ENCODE measurements around the gene GALNT17.

The GALNT17 gene

DNA sequence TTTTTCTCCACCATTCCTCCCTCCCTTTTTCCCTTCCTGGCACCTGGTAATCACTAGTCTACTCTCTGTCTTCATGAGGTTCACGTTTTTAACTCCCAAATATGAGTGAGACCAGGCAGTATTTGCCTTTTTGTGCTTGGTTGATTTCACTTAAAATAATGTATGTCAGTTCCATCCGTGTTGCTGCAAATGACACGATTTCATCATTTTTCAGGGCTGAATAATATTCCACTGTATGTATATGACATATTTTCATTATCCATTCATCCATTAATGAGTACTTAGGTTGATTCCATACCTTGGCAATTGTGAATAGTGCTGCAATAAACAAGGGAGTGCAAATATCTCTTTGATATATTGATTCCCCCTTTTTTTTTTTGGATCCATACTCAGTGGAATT is 25.8 kb downstream of the GALNT17 start:
- Histone ChIP-seq H3K27ac (ENCODE audit: extremely low read depth, low read depth, low read length) (no peak overlapping the region), H3K4me1 (ENCODE audit: control insufficient read depth, insufficient read depth, low read length) (no peaks in the 10 kb centered on the region), H3K9me3 (ENCODE audit: control insufficient read depth, insufficient read depth, low read depth, low read length) (no peaks in the 10 kb centered on the region), H3K4me3 (ENCODE audit: low read depth, low read length) (no peak overlapping the region), H3K36me3 (ENCODE audit: control insufficient read depth in 2 of 2, insufficient read depth in 1 of 2, low read length in 2 of 2) (no peaks in the 10 kb centered on the region)
- CTCF ChIA-PET = no interaction called here
- TF ChIP-seq, protein P1, sequence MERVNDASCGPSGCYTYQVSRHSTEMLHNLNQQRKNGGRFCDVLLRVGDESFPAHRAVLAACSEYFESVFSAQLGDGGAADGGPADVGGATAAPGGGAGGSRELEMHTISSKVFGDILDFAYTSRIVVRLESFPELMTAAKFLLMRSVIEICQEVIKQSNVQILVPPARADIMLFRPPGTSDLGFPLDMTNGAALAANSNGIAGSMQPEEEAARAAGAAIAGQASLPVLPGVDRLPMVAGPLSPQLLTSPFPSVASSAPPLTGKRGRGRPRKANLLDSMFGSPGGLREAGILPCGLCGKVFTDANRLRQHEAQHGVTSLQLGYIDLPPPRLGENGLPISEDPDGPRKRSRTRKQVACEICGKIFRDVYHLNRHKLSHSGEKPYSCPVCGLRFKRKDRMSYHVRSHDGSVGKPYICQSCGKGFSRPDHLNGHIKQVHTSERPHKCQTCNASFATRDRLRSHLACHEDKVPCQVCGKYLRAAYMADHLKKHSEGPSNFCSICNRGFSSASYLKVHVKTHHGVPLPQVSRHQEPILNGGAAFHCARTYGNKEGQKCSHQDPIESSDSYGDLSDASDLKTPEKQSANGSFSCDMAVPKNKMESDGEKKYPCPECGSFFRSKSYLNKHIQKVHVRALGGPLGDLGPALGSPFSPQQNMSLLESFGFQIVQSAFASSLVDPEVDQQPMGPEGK (tag by site-specific recombination; IDR thresholded peaks at IDR 0.05) = no peak
- no peak for TF ChIP-seq ZNF768 (tag by site-specific recombination; IDR thresholded peaks at IDR 0.05)
- TF ChIP-seq, protein P2, sequence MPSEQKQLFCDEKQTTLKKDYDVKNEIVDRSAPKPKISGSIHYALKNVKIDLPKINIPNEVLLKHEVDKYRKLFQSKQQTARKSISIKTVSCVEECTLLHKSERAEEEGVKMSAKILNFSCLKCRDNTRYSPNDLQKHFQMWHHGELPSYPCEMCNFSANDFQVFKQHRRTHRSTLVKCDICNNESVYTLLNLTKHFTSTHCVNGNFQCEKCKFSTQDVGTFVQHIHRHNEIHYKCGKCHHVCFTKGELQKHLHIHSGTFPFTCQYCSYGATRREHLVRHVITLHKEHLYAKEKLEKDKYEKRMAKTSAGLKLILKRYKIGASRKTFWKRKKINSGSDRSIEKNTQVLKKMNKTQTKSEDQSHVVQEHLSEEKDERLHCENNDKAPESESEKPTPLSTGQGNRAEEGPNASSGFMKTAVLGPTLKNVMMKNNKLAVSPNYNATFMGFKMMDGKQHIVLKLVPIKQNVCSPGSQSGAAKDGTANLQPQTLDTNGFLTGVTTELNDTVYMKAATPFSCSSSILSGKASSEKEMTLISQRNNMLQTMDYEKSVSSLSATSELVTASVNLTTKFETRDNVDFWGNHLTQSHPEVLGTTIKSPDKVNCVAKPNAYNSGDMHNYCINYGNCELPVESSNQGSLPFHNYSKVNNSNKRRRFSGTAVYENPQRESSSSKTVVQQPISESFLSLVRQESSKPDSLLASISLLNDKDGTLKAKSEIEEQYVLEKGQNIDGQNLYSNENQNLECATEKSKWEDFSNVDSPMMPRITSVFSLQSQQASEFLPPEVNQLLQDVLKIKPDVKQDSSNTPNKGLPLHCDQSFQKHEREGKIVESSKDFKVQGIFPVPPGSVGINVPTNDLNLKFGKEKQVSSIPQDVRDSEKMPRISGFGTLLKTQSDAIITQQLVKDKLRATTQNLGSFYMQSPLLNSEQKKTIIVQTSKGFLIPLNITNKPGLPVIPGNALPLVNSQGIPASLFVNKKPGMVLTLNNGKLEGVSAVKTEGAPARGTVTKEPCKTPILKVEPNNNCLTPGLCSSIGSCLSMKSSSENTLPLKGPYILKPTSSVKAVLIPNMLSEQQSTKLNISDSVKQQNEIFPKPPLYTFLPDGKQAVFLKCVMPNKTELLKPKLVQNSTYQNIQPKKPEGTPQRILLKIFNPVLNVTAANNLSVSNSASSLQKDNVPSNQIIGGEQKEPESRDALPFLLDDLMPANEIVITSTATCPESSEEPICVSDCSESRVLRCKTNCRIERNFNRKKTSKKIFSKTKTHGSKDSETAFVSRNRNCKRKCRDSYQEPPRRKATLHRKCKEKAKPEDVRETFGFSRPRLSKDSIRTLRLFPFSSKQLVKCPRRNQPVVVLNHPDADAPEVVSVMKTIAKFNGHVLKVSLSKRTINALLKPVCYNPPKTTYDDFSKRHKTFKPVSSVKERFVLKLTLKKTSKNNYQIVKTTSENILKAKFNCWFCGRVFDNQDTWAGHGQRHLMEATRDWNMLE (tag by site-specific recombination; conservative IDR thresholded peaks at IDR 0.05; ENCODE audit: low read depth) = no peak
- TF ChIP-seq ZNF138 (tag by site-specific recombination; IDR thresholded peaks at IDR 0.05; ENCODE audit: borderline replicate concordance) = no peak
- no peak for TF ChIP-seq PRDM2 (tag by site-specific recombination; IDR thresholded peaks at IDR 0.05; ENCODE audit: borderline replicate concordance)
- POLR2A ChIA-PET = no interaction called here

DNA sequence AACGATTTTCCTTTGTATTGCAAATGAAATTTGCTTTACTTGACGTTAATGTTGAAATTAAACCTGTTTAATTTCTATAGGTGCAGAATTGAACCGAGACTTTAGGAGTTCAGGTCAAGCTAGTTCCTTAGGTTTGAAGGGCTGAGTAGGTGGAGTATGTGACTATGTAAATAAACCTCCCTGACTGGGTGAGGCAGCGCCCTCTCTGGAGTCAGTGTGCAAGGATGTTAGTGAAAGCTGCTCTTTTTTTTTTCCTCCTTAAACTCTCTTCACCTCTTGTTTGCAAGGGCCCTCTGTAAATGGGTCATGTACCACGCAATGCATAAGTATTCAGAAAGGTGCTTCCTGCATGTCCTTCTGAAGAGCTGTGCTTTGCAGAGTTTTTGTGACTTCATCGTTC is 33.8 kb downstream of the GALNT17 start:
- H3K4me1 ChIP-seq (ENCODE audit: control insufficient read depth, insufficient read depth, low read length) = no peaks in the 10 kb centered on the region
- no peaks in the 10 kb centered on the region for H3K36me3 ChIP-seq (ENCODE audit: control insufficient read depth in 2 of 2, insufficient read depth in 1 of 2, low read length in 2 of 2)
- no peak overlapping the region for H3K4me3 ChIP-seq (ENCODE audit: low read depth, low read length)
- ChIA-PET POLR2A (no interaction called here), CTCF (interaction anchor here (0.6 kb wide), 1 partner anchor 495 kb away, joined by 3 read pairs; no protein-coding TSS in a partner anchor)
- no peaks in the 10 kb centered on the region for H3K9me3 ChIP-seq (ENCODE audit: control insufficient read depth, insufficient read depth, low read depth, low read length)
- no peak overlapping the region for H3K27ac ChIP-seq (ENCODE audit: extremely low read depth, low read depth, low read length)
- no peak for TF ChIP-seq ZNF354C (tag by site-specific recombination; IDR thresholded peaks at IDR 0.05; ENCODE audit: borderline replicate concordance, low read depth)
- no peak for TF ChIP-seq SP7 (tag by site-specific recombination; IDR thresholded peaks at IDR 0.05)
- TF ChIP-seq, protein P3, sequence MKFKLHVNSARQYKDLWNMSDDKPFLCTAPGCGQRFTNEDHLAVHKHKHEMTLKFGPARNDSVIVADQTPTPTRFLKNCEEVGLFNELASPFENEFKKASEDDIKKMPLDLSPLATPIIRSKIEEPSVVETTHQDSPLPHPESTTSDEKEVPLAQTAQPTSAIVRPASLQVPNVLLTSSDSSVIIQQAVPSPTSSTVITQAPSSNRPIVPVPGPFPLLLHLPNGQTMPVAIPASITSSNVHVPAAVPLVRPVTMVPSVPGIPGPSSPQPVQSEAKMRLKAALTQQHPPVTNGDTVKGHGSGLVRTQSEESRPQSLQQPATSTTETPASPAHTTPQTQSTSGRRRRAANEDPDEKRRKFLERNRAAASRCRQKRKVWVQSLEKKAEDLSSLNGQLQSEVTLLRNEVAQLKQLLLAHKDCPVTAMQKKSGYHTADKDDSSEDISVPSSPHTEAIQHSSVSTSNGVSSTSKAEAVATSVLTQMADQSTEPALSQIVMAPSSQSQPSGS (tag by site-specific recombination; IDR thresholded peaks at IDR 0.05; ENCODE audit: low read depth) = no peak
- no peak for TF ChIP-seq AEBP2 (tag by site-specific recombination; IDR thresholded peaks at IDR 0.05; ENCODE audit: borderline replicate concordance)
- no peak for TF ChIP-seq ZNF488 (tag by site-specific recombination; IDR thresholded peaks at IDR 0.05)
- TF ChIP-seq KLF9 (tag by site-specific recombination; IDR thresholded peaks at IDR 0.05; ENCODE audit: low read depth) = no peak
- TF ChIP-seq ZNF785 (tag by site-specific recombination; IDR thresholded peaks at IDR 0.05) = no peak
- TF ChIP-seq ZNF530 (tag by site-specific recombination; IDR thresholded peaks at IDR 0.05; ENCODE audit: low read depth) = no peak
- no peak for TF ChIP-seq SCRT1 (tag by site-specific recombination; IDR thresholded peaks at IDR 0.05; ENCODE audit: borderline replicate concordance)
- no peak for TF ChIP-seq ZNF174 (tag by site-specific recombination; IDR thresholded peaks at IDR 0.05)

Measured in HEK293 (cell line).